BE2C (cell line): ENCODE data around the gene KRTAP10-5.

ENCODE experiments used
- DNase-seq: peaks from one replicate; pipeline ENCODE4 v3.0.0-alpha.2; 2020
- H3K27me3 ChIP-seq: fragments of 250-450 bp; sonication (Bioruptor Pico); 2 replicates; pipeline ENCODE4 v1.5.1; 2020; ENCODE audit warnings: mild to moderate bottlenecking
- H3K36me3 ChIP-seq: fragments of 250-450 bp; sonication (Bioruptor Pico); 2 replicates; pipeline ENCODE4 v1.5.1; 2020; ENCODE audit warnings: mild to moderate bottlenecking
- H3K4me1 ChIP-seq: fragments of 250-450 bp; sonication (Bioruptor Pico); 2 replicates; pipeline ENCODE4 v1.5.1; 2020
- H3K4me3 ChIP-seq: 2 replicates; pipeline ENCODE4 v1.5.1; 2011; ENCODE audit warnings: low read depth, low read length
- H3K9me3 ChIP-seq: fragments of 250-450 bp; sonication (Bioruptor Pico); 2 replicates; pipeline ENCODE4 v1.5.1; 2020
- TF ChIP-seq, protein P1 (sequence below): IDR thresholded peaks from 2 replicates; pipeline ENCODE4 v1.5.1; 2012; ENCODE audit warnings: mild to moderate bottlenecking, low read depth, low read length

KRTAP10-5 gene

DNA sequence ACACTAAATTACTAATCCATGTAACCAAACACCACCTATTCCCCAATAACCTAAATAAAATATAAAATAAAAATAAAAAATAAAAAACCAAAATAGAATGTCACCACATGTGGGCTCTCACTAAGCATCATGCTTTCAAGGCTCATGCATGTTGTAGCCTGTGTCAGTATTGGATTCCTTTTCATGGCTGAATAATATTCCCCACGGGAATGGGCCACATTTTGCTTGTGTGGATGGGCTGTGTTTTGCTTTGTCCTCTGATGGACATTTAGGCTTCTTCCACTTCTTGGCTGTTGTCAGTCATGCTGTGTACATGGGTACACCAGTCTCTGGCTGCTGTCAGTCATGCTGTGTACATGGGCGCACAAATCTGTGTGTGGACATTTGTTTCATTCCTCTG lies 8.7 kb upstream of the KRTAP10-5 start:
- TF ChIP-seq, protein P1, sequence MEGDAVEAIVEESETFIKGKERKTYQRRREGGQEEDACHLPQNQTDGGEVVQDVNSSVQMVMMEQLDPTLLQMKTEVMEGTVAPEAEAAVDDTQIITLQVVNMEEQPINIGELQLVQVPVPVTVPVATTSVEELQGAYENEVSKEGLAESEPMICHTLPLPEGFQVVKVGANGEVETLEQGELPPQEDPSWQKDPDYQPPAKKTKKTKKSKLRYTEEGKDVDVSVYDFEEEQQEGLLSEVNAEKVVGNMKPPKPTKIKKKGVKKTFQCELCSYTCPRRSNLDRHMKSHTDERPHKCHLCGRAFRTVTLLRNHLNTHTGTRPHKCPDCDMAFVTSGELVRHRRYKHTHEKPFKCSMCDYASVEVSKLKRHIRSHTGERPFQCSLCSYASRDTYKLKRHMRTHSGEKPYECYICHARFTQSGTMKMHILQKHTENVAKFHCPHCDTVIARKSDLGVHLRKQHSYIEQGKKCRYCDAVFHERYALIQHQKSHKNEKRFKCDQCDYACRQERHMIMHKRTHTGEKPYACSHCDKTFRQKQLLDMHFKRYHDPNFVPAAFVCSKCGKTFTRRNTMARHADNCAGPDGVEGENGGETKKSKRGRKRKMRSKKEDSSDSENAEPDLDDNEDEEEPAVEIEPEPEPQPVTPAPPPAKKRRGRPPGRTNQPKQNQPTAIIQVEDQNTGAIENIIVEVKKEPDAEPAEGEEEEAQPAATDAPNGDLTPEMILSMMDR = no peak
- H3K36me3 ChIP-seq = no peaks in the 10 kb centered on the region
- H3K4me1 ChIP-seq = no peaks in the 10 kb centered on the region
- H3K9me3 ChIP-seq = no peaks in the 10 kb centered on the region
- no peak overlapping the region for H3K4me3 ChIP-seq
- H3K27me3 ChIP-seq = peaks cover 22% of the 10 kb centered on the region
- DNase-seq = no peak

DNA sequence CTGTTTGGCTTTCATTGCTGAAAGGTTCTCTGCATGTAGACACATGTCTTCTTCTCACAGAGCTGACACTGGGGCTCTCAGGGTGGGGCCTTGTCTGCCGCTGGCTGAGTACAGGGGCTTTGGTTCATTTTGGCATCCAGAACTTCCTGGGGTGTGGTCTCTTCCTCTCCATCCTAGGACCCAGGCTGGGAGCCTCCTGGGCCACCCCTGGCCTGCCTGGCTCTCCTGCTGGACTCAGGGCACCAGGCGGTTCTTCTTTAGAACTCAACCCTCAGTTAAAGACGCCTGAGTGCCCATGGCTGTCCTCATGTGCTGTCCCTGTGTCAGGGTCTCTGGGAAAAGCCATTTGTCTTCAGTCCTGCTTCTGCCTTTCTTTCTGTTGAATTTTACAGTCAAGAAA lies 5.5 kb upstream of the KRTAP10-5 start:
- Histone ChIP-seq H3K4me3 (no peak overlapping the region), H3K27me3 (peaks cover 4% of the 10 kb centered on the region; the same call in 1 of the 2 replicates), H3K4me1 (no peaks in the 10 kb centered on the region), H3K9me3 (no peaks in the 10 kb centered on the region), H3K36me3 (no peaks in the 10 kb centered on the region)
- no peak for DNase-seq
- TF ChIP-seq, protein P1 = no peak

DNA sequence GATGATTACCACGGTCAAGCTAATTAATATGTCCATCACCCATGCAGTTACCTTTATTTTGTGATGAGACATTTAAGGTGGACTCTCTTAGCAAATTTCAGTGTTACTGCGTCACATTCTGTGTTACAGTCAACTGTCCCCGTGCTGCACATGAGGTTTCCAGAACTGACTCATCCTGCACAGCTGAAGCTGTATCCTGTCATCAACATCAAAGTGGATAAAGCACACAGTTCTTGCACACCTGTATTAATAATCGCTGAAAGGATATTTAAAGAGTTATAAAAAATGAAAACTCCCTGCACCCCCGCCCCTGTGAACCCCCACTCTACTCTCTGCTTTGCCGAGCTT lies 3.4 kb upstream of the KRTAP10-5 start:
- TF ChIP-seq, protein P1 = no peak
- DNase-seq = no peak
- no peaks in the 10 kb centered on the region for H3K9me3 ChIP-seq
- no peak overlapping the region for H3K4me3 ChIP-seq
- H3K36me3 ChIP-seq = no peaks in the 10 kb centered on the region
- peaks cover 4% of the 10 kb centered on the region; the same call in 1 of the 2 replicates for H3K27me3 ChIP-seq
- H3K4me1 ChIP-seq = no peaks in the 10 kb centered on the region

DNA sequence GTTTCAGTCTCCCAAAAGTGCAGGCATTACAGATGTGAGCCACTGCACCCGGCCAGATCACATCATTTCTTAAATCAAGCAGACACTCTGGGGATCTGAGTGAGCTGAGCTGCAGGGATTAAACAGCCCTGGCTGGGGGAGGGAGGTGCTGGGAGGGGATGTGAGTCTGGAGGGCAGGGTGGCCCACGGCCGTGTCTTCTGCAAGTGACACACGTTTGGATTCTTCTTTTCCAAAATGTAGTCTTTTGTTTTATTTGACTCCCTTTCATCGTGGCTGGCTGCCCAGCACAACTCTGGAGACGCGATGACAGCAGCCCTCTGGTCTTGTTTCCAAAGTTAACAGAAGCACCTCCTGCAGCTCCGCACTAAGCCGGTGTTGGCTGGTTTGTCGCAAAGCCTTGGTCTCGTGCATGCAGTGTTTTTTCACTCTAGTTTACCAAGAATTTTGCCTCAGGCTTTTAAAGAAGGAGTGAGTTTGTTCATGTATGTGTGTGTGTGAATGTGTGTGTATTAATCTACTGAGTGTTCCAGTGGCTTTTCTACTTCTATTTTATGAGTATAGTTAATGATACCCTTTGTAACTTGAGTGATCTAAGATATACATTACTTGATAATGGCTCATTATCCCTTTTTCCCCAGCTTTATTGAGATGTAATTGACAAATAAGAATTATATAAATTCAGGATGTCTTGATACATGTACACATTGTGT lies 2.8 kb upstream of the KRTAP10-5 start:
- TF ChIP-seq, protein P1 = no peak
- Histone ChIP-seq H3K4me1 (no peaks in the 10 kb centered on the region), H3K9me3 (no peaks in the 10 kb centered on the region), H3K36me3 (no peaks in the 10 kb centered on the region), H3K4me3 (no peak overlapping the region), H3K27me3 (peaks cover 4% of the 10 kb centered on the region; the same call in 1 of the 2 replicates)
- DNase-seq = no peak

DNA sequence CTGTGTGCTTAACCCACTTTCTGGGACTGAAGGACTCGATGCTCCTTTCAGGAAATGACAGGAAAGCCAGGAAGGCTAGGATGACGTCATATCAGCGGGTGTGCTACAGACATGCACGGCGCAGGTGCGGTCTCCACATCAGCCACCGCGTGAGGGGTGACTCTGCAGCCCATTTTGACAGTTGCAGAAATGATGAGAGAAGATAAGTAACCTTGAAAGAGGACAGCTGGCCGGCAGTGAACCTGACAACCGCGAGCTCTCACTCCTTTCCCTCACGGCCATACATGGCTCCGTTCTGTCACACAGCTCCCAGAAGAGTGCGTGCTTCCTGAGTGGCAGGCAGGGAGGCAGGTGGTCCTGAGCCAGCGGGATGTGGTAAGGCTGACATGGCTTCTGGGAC lies 1.7 kb upstream of the KRTAP10-5 start:
- TF ChIP-seq, protein P1 = no peak
- H3K9me3 ChIP-seq = no peaks in the 10 kb centered on the region
- DNase-seq = no peak
- no peaks in the 10 kb centered on the region for H3K4me1 ChIP-seq
- peaks cover 4% of the 10 kb centered on the region; the same call in 1 of the 2 replicates for H3K27me3 ChIP-seq
- H3K4me3 ChIP-seq = no peak overlapping the region
- H3K36me3 ChIP-seq = no peaks in the 10 kb centered on the region

DNA sequence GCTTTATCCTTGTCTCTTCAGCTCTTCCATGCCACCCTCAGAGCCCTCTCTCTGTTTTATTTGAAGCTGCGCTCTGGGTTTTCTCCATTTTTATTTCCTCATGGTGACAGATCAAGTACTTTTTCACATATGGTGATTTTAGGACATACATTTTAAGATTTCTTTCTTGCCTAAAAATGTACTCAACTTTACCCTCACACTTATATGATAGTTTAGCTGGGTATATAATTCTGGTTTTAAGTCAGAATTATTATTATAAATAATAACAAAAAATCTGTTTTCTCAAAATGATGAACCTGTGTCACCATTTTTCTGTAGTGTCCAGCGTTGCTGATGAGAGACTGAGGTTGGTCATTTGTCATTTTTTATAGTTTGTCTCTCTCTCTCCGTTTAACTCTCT lies 754 bp upstream of the KRTAP10-5 start:
- Histone ChIP-seq H3K27me3 (peaks cover 4% of the 10 kb centered on the region; the same call in 1 of the 2 replicates), H3K36me3 (no peaks in the 10 kb centered on the region), H3K4me3 (no peak overlapping the region), H3K9me3 (no peaks in the 10 kb centered on the region), H3K4me1 (no peaks in the 10 kb centered on the region)
- TF ChIP-seq, protein P1 = no peak
- no peak for DNase-seq
